ENCODE measurements around the gene GPX4. TPM values are rescaled to one million over a fixed set of nuclear protein-coding genes. Genes with fewer than 3 reads are reported as not detected.
A peak's percentile ranks its signal among the peaks of the same experiment; 100 is the strongest.

The GPX4 gene
- total and polyA plus RNA-seq, 9 of the 15 experiments (the other 6 are each of a cell fraction or from before 2014, with no cell fraction given): 61.4 to 661 (median 349) TPM

DNA sequence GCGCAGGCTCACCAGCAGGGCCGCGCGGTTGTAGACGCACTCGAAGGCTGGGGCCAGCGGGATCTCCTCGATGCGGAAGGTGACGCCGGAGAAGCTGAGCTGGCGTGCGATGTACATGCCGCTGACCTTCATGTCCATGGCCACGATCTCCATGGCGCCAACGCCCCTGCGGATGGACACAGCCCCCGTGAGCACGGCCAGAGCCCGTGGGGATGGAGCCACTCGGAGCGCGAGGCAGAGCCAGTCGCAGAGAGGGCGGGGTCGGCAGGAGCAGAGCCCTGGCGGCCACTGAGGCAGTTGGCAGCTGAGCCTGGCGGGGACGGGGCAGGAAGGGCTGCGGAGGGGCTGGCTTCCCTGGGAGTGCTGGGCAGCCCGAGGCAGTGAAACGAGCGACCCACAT lies 15.2 kb downstream of the GPX4 start:
- intact Hi-C loops (cut with micrococcal nuclease): no loop called here

More for the DNA sequence above, 15.2 kb downstream of the GPX4 start:
- no TSS peak for BruUV-seq (replicated peaks)
- H3K9ac ChIP-seq (ENCODE audit: insufficient read depth in 1 of 2, low read depth in 2 of 2, low read length in 2 of 2): no peak overlapping the region
- TF ChIP-seq, protein P1, sequence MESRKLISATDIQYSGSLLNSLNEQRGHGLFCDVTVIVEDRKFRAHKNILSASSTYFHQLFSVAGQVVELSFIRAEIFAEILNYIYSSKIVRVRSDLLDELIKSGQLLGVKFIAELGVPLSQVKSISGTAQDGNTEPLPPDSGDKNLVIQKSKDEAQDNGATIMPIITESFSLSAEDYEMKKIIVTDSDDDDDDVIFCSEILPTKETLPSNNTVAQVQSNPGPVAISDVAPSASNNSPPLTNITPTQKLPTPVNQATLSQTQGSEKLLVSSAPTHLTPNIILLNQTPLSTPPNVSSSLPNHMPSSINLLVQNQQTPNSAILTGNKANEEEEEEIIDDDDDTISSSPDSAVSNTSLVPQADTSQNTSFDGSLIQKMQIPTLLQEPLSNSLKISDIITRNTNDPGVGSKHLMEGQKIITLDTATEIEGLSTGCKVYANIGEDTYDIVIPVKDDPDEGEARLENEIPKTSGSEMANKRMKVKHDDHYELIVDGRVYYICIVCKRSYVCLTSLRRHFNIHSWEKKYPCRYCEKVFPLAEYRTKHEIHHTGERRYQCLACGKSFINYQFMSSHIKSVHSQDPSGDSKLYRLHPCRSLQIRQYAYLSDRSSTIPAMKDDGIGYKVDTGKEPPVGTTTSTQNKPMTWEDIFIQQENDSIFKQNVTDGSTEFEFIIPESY (CRISPR knock-in tag; IDR thresholded peaks at IDR 0.05): peak; percentile 83
- no peak for TF ChIP-seq HIVEP1 (CRISPR knock-in tag; IDR thresholded peaks at IDR 0.05)
- H3K4me3 ChIP-seq: no peak overlapping the region
- peaks cover 86% of the 10 kb centered on the region; the same call in 2 of the 3 replicates for H3K36me3 ChIP-seq (ENCODE audit: control insufficient read depth, insufficient read depth, low read length)
- H2AFZ ChIP-seq (ENCODE audit: low read depth, low read length): no peak overlapping the region
- no peaks in the 10 kb centered on the region; the same call in 2 of the 3 replicates for H3K79me2 ChIP-seq (ENCODE audit: control insufficient read depth, insufficient read depth, low read length)
- H3K4me1 ChIP-seq (replicated peaks in 1 of 2; ENCODE audit: control insufficient read depth in 2 of 2, insufficient read depth in 2 of 2, low read length in 2 of 2): peaks cover 3 to 53% of the 10 kb centered on the region in 2 experiments; a peak in 3 of 5 replicates
- POLR2A ChIA-PET: no interaction called here
- no peak for DNase-seq (ENCODE audit: extremely low read depth in 1 of 4, low spot score in 3 of 4)
- FAIRE-seq: no peak
- H3K27ac ChIP-seq (ENCODE audit: extremely low read depth, low read depth, low read length): no peak overlapping the region
- ATAC-seq: no peak
- H3K9me1 ChIP-seq (ENCODE audit: control insufficient read depth, insufficient read depth, low read length): no peaks in the 10 kb centered on the region
- no peaks in the 10 kb centered on the region; the same call in 1 of the 2 replicates for H4K20me1 ChIP-seq (replicated peaks; ENCODE audit: control insufficient read depth, insufficient read depth, low read length)
- no peak overlapping the region for H3K4me2 ChIP-seq (ENCODE audit: insufficient read depth, low read length)
- CTCF ChIA-PET (ENCODE audit: low intra/inter-chr PET ratio): no interaction called here
- no peaks in the 10 kb centered on the region for H3K27me3 ChIP-seq (ENCODE audit: control insufficient read depth in 2 of 2, insufficient read depth in 2 of 2, low read length in 2 of 2)
- no peaks in the 10 kb centered on the region for H3K9me3 ChIP-seq (replicated peaks; ENCODE audit: control insufficient read depth, insufficient read depth, low read depth, low read length)
- 96% methylated on average over 23 of the region's 34 CpGs for WGBS (ENCODE audit: insufficient coverage, low coverage, missing lambda C conversion rate)
- in situ Hi-C loops (cut with MboI): no loop called here
